NT2/D1 (cell line): ENCODE results near the gene KRT73.

Experiments used
- SUZ12 ChIP-seq: IDR thresholded peaks from 2 replicates; pipeline ENCODE4 v1.6.1; 2011; ENCODE audit not compliant: insufficient read length, insufficient read depth; ENCODE audit errors: extremely low read depth
- YY1 ChIP-seq: IDR thresholded peaks from 2 replicates; pipeline ENCODE4 v1.6.1; 2011; ENCODE audit not compliant: insufficient read length, insufficient read depth
- ZNF274 ChIP-seq: IDR thresholded peaks from 2 replicates; pipeline ENCODE4 v1.6.1; 2011; ENCODE audit warnings: mild to moderate bottlenecking, low read depth, low read length

- TF ChIP-seq YY1 (no peak), SUZ12 (no peak), ZNF274 (no peak)
These were observed 39.8 kb upstream of the KRT73 start for GRCh38 chr12:52658196-52658595.
